ENCODE results near the gene GAREM1.

GAREM1 gene

DNA sequence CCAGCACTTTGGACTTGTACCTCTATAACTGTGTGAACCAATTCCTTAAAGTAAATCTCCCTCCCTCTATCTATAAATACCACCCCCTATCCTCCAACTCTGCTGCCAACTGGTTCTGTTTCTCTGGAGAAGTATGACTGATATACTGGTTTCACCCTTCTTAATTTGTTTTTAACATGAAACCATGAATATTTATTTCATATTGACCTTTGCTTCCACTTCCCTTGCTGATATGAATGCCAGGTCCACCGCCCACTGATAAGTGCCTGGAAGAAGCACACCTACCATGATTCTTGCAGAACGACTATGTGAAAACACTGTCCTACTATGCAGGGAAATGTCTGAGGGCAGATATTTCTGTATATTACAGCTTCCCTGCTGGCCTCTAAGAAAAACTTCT lies 131.6 kb downstream of the GAREM1 start:
- in situ Hi-C loops (cut with HindIII; ENCODE audit: low pct_unique_long_range_greater_than_20kb, low sequenced_read_pairs) = no loop called here
- TF ChIP-seq JUND (IDR thresholded peaks at IDR 0.05; ENCODE audit: low read depth) = no peak
- no peak for DNase-seq (ENCODE audit: low read depth in 1 of 2, low spot score in 1 of 2)

DNA sequence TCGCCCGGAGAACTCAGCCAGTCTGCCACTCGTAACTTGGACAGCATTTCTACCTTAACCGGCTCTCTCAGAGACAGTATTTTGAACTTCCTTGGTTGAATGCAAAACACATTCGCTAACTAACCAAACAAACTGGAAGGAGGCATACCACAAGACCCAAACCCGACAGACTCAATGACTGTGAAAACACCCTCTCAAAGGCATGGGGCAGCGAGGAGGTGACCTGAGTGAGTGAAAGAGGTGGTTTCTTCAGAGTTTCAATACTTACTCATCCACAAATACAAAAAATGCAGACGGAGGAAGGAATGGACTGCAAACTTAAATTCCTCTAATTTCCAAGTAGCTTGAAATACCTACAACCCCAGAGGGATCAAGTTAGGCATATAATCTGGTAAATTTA lies 132.9 kb downstream of the GAREM1 start:
- in situ Hi-C loops (cut with HindIII; ENCODE audit: low pct_unique_long_range_greater_than_20kb, low sequenced_read_pairs) = no loop called here
- no peak for DNase-seq (ENCODE audit: low read depth in 1 of 2, low spot score in 1 of 2)
- TF ChIP-seq JUND (IDR thresholded peaks at IDR 0.05; ENCODE audit: low read depth) = no peak

DNA sequence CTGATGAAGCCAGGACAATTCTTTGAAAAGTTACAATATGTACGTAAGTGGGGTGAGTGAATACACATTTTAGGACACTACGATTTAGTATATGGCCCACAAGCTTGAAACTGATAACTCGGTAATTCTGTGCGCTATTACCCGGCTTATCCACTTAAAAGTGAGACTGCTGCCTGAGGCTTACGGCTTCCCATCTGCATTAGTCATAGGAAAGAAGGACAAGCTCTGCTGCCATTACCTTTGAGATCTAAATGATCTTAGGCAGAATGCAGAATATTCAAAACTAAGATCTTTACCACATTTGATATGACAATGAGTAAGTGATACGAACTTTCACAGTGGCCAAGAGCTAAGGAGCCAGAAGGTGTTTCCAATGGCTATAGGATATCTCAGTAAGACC lies 133.3 kb downstream of the GAREM1 start:
- DNase-seq (ENCODE audit: low read depth in 1 of 2, low spot score in 1 of 2) = no peak
- no peak for TF ChIP-seq JUND (IDR thresholded peaks at IDR 0.05; ENCODE audit: low read depth)
- in situ Hi-C loops (cut with HindIII; ENCODE audit: low pct_unique_long_range_greater_than_20kb, low sequenced_read_pairs) = no loop called here

DNA sequence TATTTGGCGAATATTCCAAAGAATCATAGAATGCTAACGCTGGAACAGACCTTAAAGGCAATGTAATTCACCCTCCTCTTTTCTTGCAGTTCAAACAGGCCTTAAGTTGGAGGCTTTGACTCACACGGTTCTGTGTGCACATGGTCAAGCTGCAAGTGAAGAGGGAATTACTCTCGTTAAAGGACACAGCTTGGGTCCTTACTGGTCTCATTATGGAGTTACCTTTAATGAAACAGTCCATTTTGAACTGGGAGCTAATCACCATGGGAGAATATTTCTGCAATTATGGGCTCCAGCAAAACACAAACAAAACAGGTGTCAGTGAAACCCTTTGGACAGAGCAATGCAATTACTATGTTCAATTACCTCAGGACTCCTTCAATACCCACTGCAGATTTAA lies 135.5 kb downstream of the GAREM1 start:
- TF ChIP-seq JUND (IDR thresholded peaks at IDR 0.05; ENCODE audit: low read depth) = no peak
- no peak for DNase-seq (ENCODE audit: low read depth in 1 of 2, low spot score in 1 of 2)
- in situ Hi-C loops (cut with HindIII; ENCODE audit: low pct_unique_long_range_greater_than_20kb, low sequenced_read_pairs) = no loop called here

DNA sequence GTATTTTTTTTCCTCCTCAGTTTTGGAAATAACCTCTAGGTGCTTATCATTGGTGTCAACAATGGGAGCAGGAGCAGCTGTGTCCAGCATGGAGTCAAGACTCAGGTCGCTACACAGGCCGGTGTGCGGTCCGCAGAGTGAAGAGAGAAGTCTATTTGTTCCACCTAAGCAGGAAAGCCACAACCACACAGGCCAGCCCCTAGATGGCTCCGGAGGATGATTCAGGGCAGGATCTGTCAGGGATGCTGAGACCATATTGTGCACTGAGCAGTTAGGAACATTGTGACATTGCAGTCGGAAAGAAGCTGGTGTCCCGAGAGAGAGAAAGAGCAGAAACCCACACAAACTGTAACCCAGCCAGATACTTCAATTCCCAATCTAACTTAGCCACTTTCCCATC lies 136.9 kb downstream of the GAREM1 start:
- no peak for TF ChIP-seq JUND (IDR thresholded peaks at IDR 0.05; ENCODE audit: low read depth)
- in situ Hi-C loops (cut with HindIII; ENCODE audit: low pct_unique_long_range_greater_than_20kb, low sequenced_read_pairs) = no loop called here

DNA sequence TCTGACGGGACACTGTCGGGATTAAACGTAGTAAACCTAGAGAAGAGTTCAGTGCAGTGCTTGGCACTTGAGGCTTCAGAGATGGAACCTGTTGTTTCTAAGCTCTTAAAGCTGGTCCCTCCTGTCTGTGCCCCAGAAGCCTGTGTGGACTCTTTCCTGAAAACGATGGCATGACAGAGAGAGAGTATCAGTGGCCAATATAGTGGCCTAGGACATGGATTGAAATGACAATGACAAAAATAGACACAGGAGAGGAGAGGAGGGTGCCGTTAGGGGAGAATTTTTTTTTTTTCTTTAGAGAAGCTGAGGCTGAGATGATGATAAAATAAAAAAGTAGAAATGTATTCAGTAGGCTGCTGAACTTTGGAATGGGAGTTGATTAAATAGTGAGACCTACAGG lies 138.0 kb downstream of the GAREM1 start:
- TF ChIP-seq JUND (IDR thresholded peaks at IDR 0.05; ENCODE audit: low read depth) = no peak
- DNase-seq (ENCODE audit: low read depth in 1 of 2, low spot score in 1 of 2) = no peak
- in situ Hi-C loops (cut with HindIII; ENCODE audit: low pct_unique_long_range_greater_than_20kb, low sequenced_read_pairs) = no loop called here

More for the DNA sequence above, 136.9 kb downstream of the GAREM1 start:
- DNase-seq (ENCODE audit: low read depth in 1 of 2, low spot score in 1 of 2) = peak; percentile 9 to 63

DNA sequence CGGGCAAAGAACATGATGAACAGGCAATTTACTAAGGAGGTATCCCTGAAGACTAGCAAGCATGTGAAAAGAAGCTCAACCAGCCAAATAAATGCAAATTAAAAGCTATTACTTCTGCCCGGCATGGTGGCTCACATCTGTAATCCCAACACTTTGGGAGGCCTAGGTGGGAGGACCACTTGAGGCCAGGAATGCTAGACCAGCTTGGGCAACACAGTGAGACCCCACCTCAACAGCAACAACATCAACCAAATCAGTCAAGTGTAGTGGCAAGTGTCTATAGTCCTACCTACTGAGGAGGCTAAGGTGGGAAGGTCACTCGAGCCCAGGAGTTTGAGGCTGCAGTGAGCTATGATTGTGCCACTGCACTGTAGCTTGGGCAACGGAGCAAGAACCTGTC lies 141.7 kb downstream of the GAREM1 start:
- no peak for DNase-seq (ENCODE audit: low read depth in 1 of 2, low spot score in 1 of 2)
- in situ Hi-C loops (cut with HindIII; ENCODE audit: low pct_unique_long_range_greater_than_20kb, low sequenced_read_pairs) = no loop called here
- TF ChIP-seq JUND (IDR thresholded peaks at IDR 0.05; ENCODE audit: low read depth) = no peak

DNA sequence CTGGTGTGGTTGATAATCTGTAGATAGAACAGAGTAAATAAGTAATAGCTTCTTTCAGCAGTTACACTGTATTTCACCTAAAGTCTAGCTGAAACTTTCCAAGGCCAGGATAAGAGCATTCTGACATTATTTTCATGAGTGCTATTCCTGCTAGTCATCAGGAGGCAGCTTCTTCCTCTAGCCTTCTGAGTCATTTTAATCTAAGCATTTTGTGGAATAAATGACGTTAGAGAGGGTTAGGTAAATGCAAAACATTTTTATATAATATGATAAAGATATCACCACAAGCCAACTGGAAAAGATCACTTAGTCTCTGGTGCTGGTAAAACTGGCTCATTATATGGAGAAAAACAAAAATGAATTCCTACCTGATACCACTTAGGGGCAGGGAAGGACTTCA lies 142.3 kb downstream of the GAREM1 start:
- in situ Hi-C loops (cut with HindIII; ENCODE audit: low pct_unique_long_range_greater_than_20kb, low sequenced_read_pairs) = no loop called here
- no peak for TF ChIP-seq JUND (IDR thresholded peaks at IDR 0.05; ENCODE audit: low read depth)
- DNase-seq (ENCODE audit: low read depth in 1 of 2, low spot score in 1 of 2) = no peak

DNA sequence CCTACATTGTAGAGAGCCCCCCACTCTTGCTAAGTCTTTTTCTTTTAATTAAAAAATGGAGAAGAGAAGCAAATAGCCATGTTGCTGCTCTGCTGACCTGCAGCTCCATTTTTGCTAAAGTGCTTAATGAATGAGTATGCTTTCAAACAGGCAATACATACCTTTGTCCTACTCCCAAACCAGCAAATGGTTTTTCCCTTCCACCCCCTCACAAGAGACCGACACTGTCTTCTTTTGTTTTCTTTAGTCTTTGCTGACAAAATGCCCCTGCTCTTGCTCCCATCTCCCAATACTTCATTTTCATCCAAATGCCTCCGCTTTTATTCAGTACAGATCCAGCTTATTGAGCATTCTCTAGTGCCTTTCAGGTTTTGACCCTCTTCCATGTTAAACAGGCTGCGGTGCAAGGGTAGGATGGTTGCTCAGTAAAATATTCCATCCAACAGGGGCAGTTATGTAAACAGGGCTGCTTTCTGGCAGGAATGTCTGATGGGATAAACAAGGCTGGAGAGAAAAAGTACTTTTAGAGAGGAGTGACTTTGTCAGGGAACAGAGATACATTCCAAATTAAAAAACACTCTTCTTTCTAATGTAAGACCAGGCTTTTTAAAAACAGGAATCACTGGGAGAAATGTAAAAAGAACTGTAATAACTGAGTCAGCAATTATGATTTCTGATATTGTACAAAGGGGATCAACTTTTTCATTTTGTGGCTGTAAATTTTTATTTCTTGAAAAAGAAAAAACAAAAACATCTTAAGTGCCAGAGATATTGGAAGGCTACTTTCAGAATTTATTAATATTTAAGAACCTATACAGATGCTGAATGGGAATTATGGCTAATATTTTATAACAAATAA lies 144.0 kb downstream of the GAREM1 start:
- TF ChIP-seq JUND (IDR thresholded peaks at IDR 0.05; ENCODE audit: low read depth) = no peak
- in situ Hi-C loops (cut with HindIII; ENCODE audit: low pct_unique_long_range_greater_than_20kb, low sequenced_read_pairs) = no loop called here
- no peak for DNase-seq (ENCODE audit: low read depth in 1 of 2, low spot score in 1 of 2)

DNA sequence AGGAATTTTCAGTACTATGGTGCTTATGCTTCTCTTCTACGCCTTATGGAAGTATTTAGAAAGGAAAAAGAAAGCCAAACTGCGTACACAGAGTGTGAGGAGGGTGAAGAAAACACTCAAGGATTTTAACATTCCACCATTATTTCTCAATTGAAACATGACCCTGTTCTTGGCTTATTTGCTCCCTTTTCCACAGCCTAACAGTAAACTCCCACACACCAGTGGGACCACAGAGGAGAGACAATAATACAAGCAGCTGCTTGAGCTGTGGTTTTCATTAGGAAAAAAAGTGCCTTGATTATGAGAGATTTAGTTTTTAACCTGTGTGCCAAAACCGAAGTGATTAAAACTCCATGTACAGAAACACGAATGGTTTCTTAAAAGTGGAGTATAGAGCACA lies 146.5 kb downstream of the GAREM1 start:
- no peak for DNase-seq (ENCODE audit: low read depth in 1 of 2, low spot score in 1 of 2)
- TF ChIP-seq JUND (IDR thresholded peaks at IDR 0.05; ENCODE audit: low read depth) = no peak
- in situ Hi-C loops (cut with HindIII; ENCODE audit: low pct_unique_long_range_greater_than_20kb, low sequenced_read_pairs) = no loop called here

DNA sequence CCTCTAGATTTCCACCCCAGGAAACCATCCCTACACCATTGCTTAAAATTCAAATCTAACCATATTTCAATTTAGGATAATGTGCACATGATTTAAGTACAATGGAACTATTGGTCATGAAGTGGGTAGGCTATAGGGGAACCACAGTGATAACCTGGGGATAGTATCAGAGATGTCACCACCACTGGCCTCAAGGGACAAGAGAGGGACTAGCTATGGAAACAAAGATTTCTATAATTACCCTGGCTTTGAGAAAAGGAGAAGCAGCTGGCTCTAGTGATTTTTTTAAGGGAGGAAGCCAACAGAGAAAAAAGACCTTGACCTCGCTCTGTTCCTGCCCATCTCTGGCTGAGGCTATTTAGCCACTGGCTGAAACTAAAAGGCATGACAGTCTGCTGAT lies 148.9 kb downstream of the GAREM1 start:
- no peak for TF ChIP-seq JUND (IDR thresholded peaks at IDR 0.05; ENCODE audit: low read depth)
- in situ Hi-C loops (cut with HindIII; ENCODE audit: low pct_unique_long_range_greater_than_20kb, low sequenced_read_pairs) = no loop called here
- DNase-seq (ENCODE audit: low read depth in 1 of 2, low spot score in 1 of 2) = no peak

DNA sequence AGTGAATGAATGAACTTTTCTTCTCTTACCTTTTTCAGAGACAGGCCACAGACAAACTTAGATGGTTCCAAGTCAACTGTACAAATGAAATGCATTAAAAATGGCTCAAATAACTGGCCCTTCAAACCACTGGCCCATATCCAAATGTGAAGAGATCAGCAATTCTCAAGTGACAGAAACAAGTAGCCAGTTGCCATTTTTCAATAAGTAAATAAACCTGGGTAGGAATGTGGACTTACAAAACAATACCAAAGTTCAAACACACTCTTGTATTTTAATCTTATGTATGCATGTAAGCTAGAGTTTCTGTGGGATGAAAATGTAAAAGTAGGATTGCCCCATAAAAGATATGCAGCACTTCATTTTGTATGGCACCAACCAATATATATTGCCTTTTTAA lies 151.6 kb downstream of the GAREM1 start:
- in situ Hi-C loops (cut with HindIII; ENCODE audit: low pct_unique_long_range_greater_than_20kb, low sequenced_read_pairs) = no loop called here
- no peak for TF ChIP-seq JUND (IDR thresholded peaks at IDR 0.05; ENCODE audit: low read depth)
- DNase-seq (ENCODE audit: low read depth in 1 of 2, low spot score in 1 of 2) = no peak

DNA sequence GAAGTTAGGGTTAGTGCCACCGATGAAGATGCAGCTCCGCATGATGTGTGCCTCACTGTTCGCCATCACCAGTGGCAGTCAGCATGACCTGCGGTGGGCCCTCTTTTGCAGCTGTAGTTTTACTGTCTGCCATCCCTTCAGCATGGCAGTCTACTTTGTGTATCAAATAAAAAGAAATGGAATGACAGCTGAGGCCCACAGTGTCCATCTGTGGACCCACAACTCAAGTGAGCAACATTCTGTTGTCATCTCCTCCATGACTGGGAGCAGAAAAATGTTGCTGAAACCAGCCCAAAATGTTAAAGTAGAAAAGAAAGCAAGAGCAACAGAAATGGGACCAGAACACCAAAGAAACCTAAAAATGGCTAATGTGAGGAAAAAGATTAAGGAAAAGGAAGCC lies 152.1 kb downstream of the GAREM1 start:
- DNase-seq (ENCODE audit: low read depth in 1 of 2, low spot score in 1 of 2) = no peak
- no peak for TF ChIP-seq JUND (IDR thresholded peaks at IDR 0.05; ENCODE audit: low read depth)
- in situ Hi-C loops (cut with HindIII; ENCODE audit: low pct_unique_long_range_greater_than_20kb, low sequenced_read_pairs) = no loop called here

DNA sequence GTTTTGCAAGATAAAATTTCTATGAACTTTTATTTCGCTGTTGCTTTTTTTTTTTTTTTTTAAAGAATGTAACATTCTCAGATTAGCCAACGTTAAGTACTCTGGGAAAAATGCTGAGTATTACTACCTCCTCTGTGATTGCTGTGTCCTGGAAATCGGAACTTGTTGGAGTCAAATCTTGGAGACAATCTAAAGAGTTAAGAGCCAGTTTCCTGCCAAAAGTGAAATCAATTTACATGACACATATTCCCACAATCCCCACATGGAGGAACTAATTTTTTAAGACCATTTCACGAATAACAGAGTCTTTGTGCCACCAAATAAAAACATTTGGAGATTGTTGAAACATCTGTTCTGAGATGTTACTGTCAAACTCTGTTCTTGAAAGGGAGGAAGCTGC lies 153.0 kb downstream of the GAREM1 start:
- TF ChIP-seq JUND (IDR thresholded peaks at IDR 0.05; ENCODE audit: low read depth) = no peak
- no peak for DNase-seq (ENCODE audit: low read depth in 1 of 2, low spot score in 1 of 2)
- in situ Hi-C loops (cut with HindIII; ENCODE audit: low pct_unique_long_range_greater_than_20kb, low sequenced_read_pairs) = no loop called here
